Renal cortical epithelial cell (primary cell): ENCODE results near the gene CTRL. TPM values are rescaled to one million over a fixed set of nuclear protein-coding genes. Genes with fewer than 3 reads are reported as not detected.

Experiments
- DNase-seq: peaks from one replicate; pipeline ENCODE4 v3.0.0-alpha.2; 2011; ENCODE audit warnings: low read depth
- total RNA-seq: library from RNA; depleted of rRNA; stranded (reverse); fragments of >200 nt; gene quantifications from 2 replicates; pipeline ENCODE4 v1.2.3, GENCODE V29; 2014

Gene CTRL
- total RNA-seq, 1 donor from 2014 or later, result 0.15 TPM

GRCh38 chr16:67963292-67963661 is 31.6 kb upstream of the CTRL start:
- no peak for DNase-seq

- DNase-seq, result no peak
These were observed 30.5 kb upstream of the CTRL start for GRCh38 chr16:67962135-67962534.

GRCh38 chr16:67961551-67961957 is 29.9 kb upstream of the CTRL start:
- DNase-seq, result peak; percentile 26

- DNase-seq, result no peak
These were observed 28.1 kb upstream of the CTRL start for GRCh38 chr16:67959536-67960329.

- DNase-seq, result no peak
These were observed 26.0 kb upstream of the CTRL start for GRCh38 chr16:67957622-67958021.

GRCh38 chr16:67954421-67955196 is 22.9 kb upstream of the CTRL start:
- DNase-seq, result no peak

- DNase-seq, result no peak
These were observed 22.1 kb upstream of the CTRL start for GRCh38 chr16:67953641-67954375.

GRCh38 chr16:67951485-67951884 is 19.8 kb upstream of the CTRL start:
- no peak for DNase-seq

GRCh38 chr16:67950335-67950843 is 18.7 kb upstream of the CTRL start:
- DNase-seq, result no peak

- no peak for DNase-seq
These were observed 18.0 kb upstream of the CTRL start for GRCh38 chr16:67949645-67950044.

GRCh38 chr16:67948015-67948414 is 16.4 kb upstream of the CTRL start:
- no peak for DNase-seq

GRCh38 chr16:67946966-67947558 is 15.4 kb upstream of the CTRL start:
- no peak for DNase-seq

- no peak for DNase-seq
These were observed 14.5 kb upstream of the CTRL start for GRCh38 chr16:67946128-67946569.

GRCh38 chr16:67945392-67945933 is 13.8 kb upstream of the CTRL start:
- DNase-seq, result no peak

GRCh38 chr16:67944690-67945391 is 13.2 kb upstream of the CTRL start:
- no peak for DNase-seq

- no peak for DNase-seq
These were observed 12.2 kb upstream of the CTRL start, which contains the start of gene LCAT for GRCh38 chr16:67943619-67944504. Gene LCAT (minus strand): TSS chr16:67944120. CDS start chr16:67944101, 19 bp downstream.

- DNase-seq, result no peak
These were observed 11.6 kb upstream of the CTRL start for GRCh38 chr16:67943256-67943618.

- no peak for DNase-seq
These were observed 11.0 kb upstream of the CTRL start for GRCh38 chr16:67942510-67943255.

- DNase-seq, result no peak
These were observed 10.5 kb upstream of the CTRL start for GRCh38 chr16:67942200-67942509.
